ENCODE measurements around the gene HTR3B. TPM values are rescaled to one million over a fixed set of nuclear protein-coding genes. Genes with fewer than 3 reads are reported as not detected.

Gene HTR3B
- total RNA-seq, 1 experiment from 2014 or later: not detected

DNA sequence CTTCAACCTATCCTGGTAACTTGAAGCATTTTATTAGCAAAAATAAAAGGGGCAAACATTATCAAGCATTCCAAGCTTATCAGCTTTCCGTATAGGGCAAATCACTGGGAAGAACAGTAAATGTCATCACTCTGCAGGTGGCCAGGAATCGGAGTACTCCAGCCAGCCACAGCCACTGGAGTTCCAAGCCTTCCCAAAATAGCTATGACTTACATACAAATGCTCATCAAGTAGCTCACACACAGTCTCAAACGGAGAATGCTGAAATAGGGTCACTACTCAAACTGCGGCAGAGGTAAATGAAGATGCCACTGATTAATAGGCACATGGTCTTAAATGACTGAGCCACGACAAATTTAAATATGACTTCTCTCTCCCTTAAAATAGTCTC is 31.4 kb upstream of the HTR3B start:
- H4K91ac ChIP-seq (ENCODE audit: insufficient read length, low read depth, low read length): no peak overlapping the region
- no peak for DNase-seq
- peak overlapping the region; percentile 98 for H3K4me2 ChIP-seq (ENCODE audit: insufficient read depth, insufficient read length, low read length)
- H3K79me2 ChIP-seq (ENCODE audit: insufficient read depth, low read length): peaks cover 44% of the 10 kb centered on the region
- no peak overlapping the region for H2AK5ac ChIP-seq (ENCODE audit: insufficient read length, low read length)
- no peak overlapping the region for H3K4ac ChIP-seq (ENCODE audit: low read depth, low read length)
- no peak overlapping the region for H2BK120ac ChIP-seq (ENCODE audit: low read depth, low read length, poor library complexity, severe bottlenecking)
- H3K56ac ChIP-seq (ENCODE audit: insufficient read length, low read depth, low read length): no peak overlapping the region
- H3T11ph ChIP-seq (ENCODE audit: low read length): no peak overlapping the region
- H3K27ac Mint-ChIP-seq: no peak overlapping the region
- no peak overlapping the region for H3K18ac ChIP-seq (ENCODE audit: insufficient read length, low read depth, low read length)
- H3K23ac ChIP-seq (ENCODE audit: insufficient read length, low read depth, low read length): no peak overlapping the region
- H3K27ac ChIP-seq (ENCODE audit: insufficient read length, low read depth, low read length): no peak overlapping the region
- H2BK20ac ChIP-seq (ENCODE audit: low read depth, low read length, poor library complexity, severe bottlenecking): no peak overlapping the region
- no peaks in the 10 kb centered on the region for H3K27me3 Mint-ChIP-seq (ENCODE audit: low read depth)
- no peaks in the 10 kb centered on the region for H4K20me1 ChIP-seq (ENCODE audit: control insufficient read depth, insufficient read depth, insufficient read length)
- H3K23me2 ChIP-seq (ENCODE audit: insufficient read length, low read depth, low read length, poor library complexity, severe bottlenecking): peaks cover 10% of the 10 kb centered on the region
- no peak overlapping the region for H2AFZ ChIP-seq (ENCODE audit: low read length)
- TF ChIP-seq, protein P1, sequence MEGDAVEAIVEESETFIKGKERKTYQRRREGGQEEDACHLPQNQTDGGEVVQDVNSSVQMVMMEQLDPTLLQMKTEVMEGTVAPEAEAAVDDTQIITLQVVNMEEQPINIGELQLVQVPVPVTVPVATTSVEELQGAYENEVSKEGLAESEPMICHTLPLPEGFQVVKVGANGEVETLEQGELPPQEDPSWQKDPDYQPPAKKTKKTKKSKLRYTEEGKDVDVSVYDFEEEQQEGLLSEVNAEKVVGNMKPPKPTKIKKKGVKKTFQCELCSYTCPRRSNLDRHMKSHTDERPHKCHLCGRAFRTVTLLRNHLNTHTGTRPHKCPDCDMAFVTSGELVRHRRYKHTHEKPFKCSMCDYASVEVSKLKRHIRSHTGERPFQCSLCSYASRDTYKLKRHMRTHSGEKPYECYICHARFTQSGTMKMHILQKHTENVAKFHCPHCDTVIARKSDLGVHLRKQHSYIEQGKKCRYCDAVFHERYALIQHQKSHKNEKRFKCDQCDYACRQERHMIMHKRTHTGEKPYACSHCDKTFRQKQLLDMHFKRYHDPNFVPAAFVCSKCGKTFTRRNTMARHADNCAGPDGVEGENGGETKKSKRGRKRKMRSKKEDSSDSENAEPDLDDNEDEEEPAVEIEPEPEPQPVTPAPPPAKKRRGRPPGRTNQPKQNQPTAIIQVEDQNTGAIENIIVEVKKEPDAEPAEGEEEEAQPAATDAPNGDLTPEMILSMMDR (conservative IDR thresholded peaks at IDR 0.05): no peak
- H3K9me3 ChIP-seq (ENCODE audit: control insufficient read depth, low read depth, low read length): no peaks in the 10 kb centered on the region
- no CpG with 5 or more reads among the region's 5 CpGs for WGBS (ENCODE audit: extremely low coverage, insufficient read length, low lambda C conversion rate)
- peaks cover 6% of the 10 kb centered on the region for H3K4me1 ChIP-seq (ENCODE audit: insufficient read depth, low read length)
- no peak overlapping the region for H4K8ac ChIP-seq (replicated peaks; ENCODE audit: insufficient read length, low read depth, low read length)
- peaks cover 51 to 57% of the 10 kb centered on the region in 2 experiments for H3K4me1 Mint-ChIP-seq
- H3K27me3 ChIP-seq (ENCODE audit: insufficient read depth, low read length): no peaks in the 10 kb centered on the region
- H4K5ac ChIP-seq (ENCODE audit: insufficient read length, low read depth, low read length): no peak overlapping the region
- peak overlapping the region; percentile 77 for H3K9ac ChIP-seq (ENCODE audit: extremely low read depth, insufficient read length, low read length)
- peaks cover 6% of the 10 kb centered on the region for H3K79me1 ChIP-seq (ENCODE audit: insufficient read depth, low read depth, low read length, poor library complexity, severe bottlenecking)
- no peaks in the 10 kb centered on the region for H3K9me3 Mint-ChIP-seq
- H3K14ac ChIP-seq (ENCODE audit: insufficient read depth, low read length): no peak overlapping the region
- peak overlapping the region; percentile 86 to 89 for H3K4me3 Mint-ChIP-seq
- no peak overlapping the region for H2BK15ac ChIP-seq (ENCODE audit: low read depth, low read length)
- H2BK5ac ChIP-seq (ENCODE audit: insufficient read length, low read length): no peak overlapping the region
- H2BK12ac ChIP-seq (ENCODE audit: insufficient read length, low read depth, low read length): no peak overlapping the region
- peaks cover 16 to 47% (median 38%) of the 10 kb centered on the region in 3 experiments for H3K36me3 Mint-ChIP-seq (ENCODE audit: insufficient read depth in 1 of 3, low read depth in 3 of 3)
